K562 (cell line): ENCODE results near the gene KLKB1. TPM values are rescaled to one million over a fixed set of nuclear protein-coding genes. Genes with fewer than 3 reads are reported as not detected.

Experiments
- ATAC-seq: fragments of 200-7000 bp; cut with Tn5 transposase; 3 replicates; pipeline ENCODE4 v1.9.1; 2020; ENCODE audit warnings: moderate library complexity
- BruUV-seq: library from RNA; stranded (reverse); fragments of 400-500 nt; replicated peaks from 2 replicates; lab custom pipeline; 2021; lab: Mats Ljungman, UMichigan
- CTCF ChIA-PET: fragments of 300-600 bp; formaldehyde crosslinking; extraction: SDS; loops from one replicate; lab custom pipeline; 2021; ENCODE audit warnings: low intra/inter-chr PET ratio; lab: Yijun Ruan, JAX
- POLR2A ChIA-PET: fragments of 300-600, 350-650 bp; sonication (Branson Sonifier 250); formaldehyde crosslinking; extraction: SDS; loops from one replicate; lab custom pipeline; 2021; ENCODE audit warnings: antibody characterized with exemption, inconsistent platforms; lab: Yijun Ruan, JAX
- DNase-seq, 4 experiments: peaks; one replicate each; pipeline versions ENCODE4 v3.0.0 to v3.0.0-alpha.2; 2011 to 2018; ENCODE audit warnings: low spot score in 3 of 4, mixed read lengths in 3 of 4; ENCODE audit errors: extremely low read depth in 1 of 4
- FAIRE-seq: peaks from 2 replicates; lab custom pipeline; 2011; peaks lifted over from hg19 to GRCh38; lab: Jason Lieb, UNC
- H2AFZ ChIP-seq: 2 replicates; pipeline ENCODE4 v1.6.0; 2011; ENCODE audit warnings: low read depth, low read length, control low read depth, inconsistent platforms
- H3K27ac ChIP-seq: fragments of 200-600 bp; 3 replicates; pipeline ENCODE4 v1.8.0; 2011; ENCODE audit warnings: low read depth, mild to moderate bottlenecking, control low read depth, inconsistent platforms, low read length, moderate library complexity, mixed read lengths; ENCODE audit errors: extremely low read depth
- H3K27me3 ChIP-seq, 2 experiments: fragments of 300-600 bp in 1 of 2; 2 replicates in 1 of 2; 3 replicates in 1 of 2; pipeline versions ENCODE4 v1.6.0 to v1.8.0; 2011; ENCODE audit warnings: inconsistent platforms in 2 of 2, low read length in 2 of 2, mild to moderate bottlenecking in 1 of 2, mixed read lengths in 1 of 2, moderate library complexity in 1 of 2; ENCODE audit not compliant: control insufficient read depth in 2 of 2, insufficient read depth in 2 of 2
- H3K36me3 ChIP-seq: fragments of 300-600 bp; 3 replicates; pipeline ENCODE4 v1.8.0; 2011; ENCODE audit warnings: mild to moderate bottlenecking, low read length, inconsistent platforms; ENCODE audit not compliant: control insufficient read depth, insufficient read depth
- H3K4me1 ChIP-seq, 2 experiments: fragments of 200-600 bp in 1 of 2; replicated peaks in 1 of 2; 2 replicates in 1 of 2; 3 replicates in 1 of 2; pipeline versions ENCODE4 v1.5.1 to v1.8.0; 2011; ENCODE audit warnings: inconsistent platforms in 2 of 2, low read length in 2 of 2, mild to moderate bottlenecking in 1 of 2, mixed read lengths in 1 of 2, moderate library complexity in 1 of 2; ENCODE audit not compliant: control insufficient read depth in 2 of 2, insufficient read depth in 2 of 2
- H3K4me2 ChIP-seq: 2 replicates; pipeline ENCODE4 v1.6.1; 2011; ENCODE audit warnings: low read length, control low read depth, inconsistent platforms, mixed read lengths; ENCODE audit not compliant: insufficient read depth
- H3K4me3 ChIP-seq: fragments of 200-600 bp; sonication (generic), shearing (Covaris generic); 2 replicates; pipeline ENCODE4 v1.5.1; 2016; ENCODE audit warnings: control low read depth, inconsistent platforms
- H3K79me2 ChIP-seq: fragments of 200-600 bp; 3 replicates; pipeline ENCODE4 v1.8.0; 2011; ENCODE audit warnings: low read length, inconsistent platforms; ENCODE audit not compliant: control insufficient read depth, insufficient read depth
- H3K9ac ChIP-seq, 2 experiments: 2 replicates each; pipeline versions ENCODE4 v1.6.0 to v1.6.1; 2011; ENCODE audit warnings: low read depth in 2 of 2, low read length in 2 of 2, control low read depth in 1 of 2, inconsistent platforms in 1 of 2, mild to moderate bottlenecking in 1 of 2, mixed read lengths in 1 of 2; ENCODE audit not compliant: insufficient read depth in 1 of 2
- H3K9me1 ChIP-seq: one replicate; pipeline ENCODE4 v1.6.0; 2011; ENCODE audit warnings: inconsistent platforms, mild to moderate bottlenecking, low read length, moderate library complexity; ENCODE audit not compliant: control insufficient read depth, insufficient read depth
- H3K9me3 ChIP-seq: replicated peaks from 2 replicates; pipeline ENCODE4 v1.5.1; 2011; ENCODE audit warnings: low read depth, low read length, inconsistent platforms; ENCODE audit not compliant: control insufficient read depth, insufficient read depth
- H4K20me1 ChIP-seq: replicated peaks from 2 replicates; pipeline ENCODE4 v1.6.1; 2011; ENCODE audit warnings: low read length, inconsistent platforms, mixed read lengths; ENCODE audit not compliant: control insufficient read depth, insufficient read depth
- ELF1 ChIP-seq: fragments of 200-800 bp; sonication (Bioruptor generic); IDR thresholded peaks from 2 replicates; pipeline ENCODE4 v1.6.1; 2016; ENCODE audit warnings: missing genetic modification characterization, missing compliant biosample characterization
- MCM5 ChIP-seq: fragments of 450-650 bp; IDR thresholded peaks from 2 replicates; pipeline ENCODE4 v1.6.1; 2016; ENCODE audit warnings: low read depth
- SP1 ChIP-seq: sonication (generic); formaldehyde crosslinking; IDR thresholded peaks from 2 replicates; pipeline ENCODE4 v1.8.1; 2022; ENCODE audit warnings: mild to moderate bottlenecking, missing genetic modification reagents
- SPI1 ChIP-seq: IDR thresholded peaks from 2 replicates; pipeline ENCODE4 v1.6.1; 2011; ENCODE audit warnings: low read depth, low read length, control low read depth, borderline replicate concordance
- ZFP30 ChIP-seq: fragments of 250-450 bp; sonication (Bioruptor Pico); IDR thresholded peaks from 2 replicates; pipeline ENCODE4 v1.8.0; 2022; ENCODE audit warnings: moderate library complexity, mild to moderate bottlenecking, inconsistent platforms, borderline replicate concordance
- WGBS: fragments of 100-300 bp; shearing (Covaris generic); methylation state at CpG from one replicate; pipeline ENCODE4 v1.1.6; 2016; ENCODE audit warnings: low coverage, mixed read lengths; ENCODE audit not compliant: insufficient coverage; ENCODE audit errors: missing lambda C conversion rate; 5-methylcytosine and 5-hydroxymethylcytosine counted together
- in situ Hi-C: fragments of 300-500 bp; cut with MboI; formaldehyde crosslinking; loops from 4 replicates; pipeline ENCODE4 v1.15.0; 2018; ENCODE audit warnings: inconsistent platforms, mixed read lengths
- intact Hi-C: fragments of 100-400 bp; cut with micrococcal nuclease; formaldehyde crosslinking; loops from 2 replicates; pipeline ENCODE4 v1.14.2; 2022
- polyA plus RNA-seq, 8 experiments: library from polyadenylated mRNA; depleted of rRNA in 4 of 8; stranded (reverse) in 5 of 8; unstranded in 3 of 8; fragments of >200 nt; fragmentation: Nextera tagmentation in 2 of 8; fragmentation: Illumina TruSeq in 1 of 8; extraction: Ambion mirVana in 2 of 8; extraction: Trizol in 1 of 8; gene quantifications; 2 replicates each; pipeline versions ENCODE4 v1.2.1 to v1.2.3, GENCODE V29; 2011 to 2014; ENCODE audit warnings: inconsistent platforms in 1 of 8, missing spikeins in 1 of 8
- total RNA-seq, 7 experiments: library from RNA; depleted of rRNA in 6 of 7; stranded (reverse); fragments of >200 nt in 6 of 7; fragmentation: Illumina TruSeq in 2 of 7; extraction: Trizol in 2 of 7; gene quantifications; 2 replicates each; pipeline versions ENCODE4 v1.2.1 to v1.2.3, GENCODE V29; 2011 to 2021; ENCODE audit warnings: low replicate concordance in 1 of 7
- TF ChIP-seq, protein P1 (sequence below), 2 experiments: fragments of 200-800 bp in 1 of 2; sonication (Bioruptor generic) in 1 of 2; sonication (generic) in 1 of 2; formaldehyde crosslinking in 1 of 2; IDR thresholded peaks in 1 of 2; conservative IDR thresholded peaks in 1 of 2; 2 replicates each; pipeline versions ENCODE4 v1.5.0 to v1.6.1; 2016 to 2020; ENCODE audit warnings: missing compliant biosample characterization in 1 of 2, missing genetic modification characterization in 1 of 2, missing genetic modification reagents in 1 of 2

The KLKB1 gene
- total and polyA plus RNA-seq, 9 of the 15 experiments (the other 6 are each of a cell fraction or from before 2014, with no cell fraction given), result 0.27 TPM; not detected in 8

DNA sequence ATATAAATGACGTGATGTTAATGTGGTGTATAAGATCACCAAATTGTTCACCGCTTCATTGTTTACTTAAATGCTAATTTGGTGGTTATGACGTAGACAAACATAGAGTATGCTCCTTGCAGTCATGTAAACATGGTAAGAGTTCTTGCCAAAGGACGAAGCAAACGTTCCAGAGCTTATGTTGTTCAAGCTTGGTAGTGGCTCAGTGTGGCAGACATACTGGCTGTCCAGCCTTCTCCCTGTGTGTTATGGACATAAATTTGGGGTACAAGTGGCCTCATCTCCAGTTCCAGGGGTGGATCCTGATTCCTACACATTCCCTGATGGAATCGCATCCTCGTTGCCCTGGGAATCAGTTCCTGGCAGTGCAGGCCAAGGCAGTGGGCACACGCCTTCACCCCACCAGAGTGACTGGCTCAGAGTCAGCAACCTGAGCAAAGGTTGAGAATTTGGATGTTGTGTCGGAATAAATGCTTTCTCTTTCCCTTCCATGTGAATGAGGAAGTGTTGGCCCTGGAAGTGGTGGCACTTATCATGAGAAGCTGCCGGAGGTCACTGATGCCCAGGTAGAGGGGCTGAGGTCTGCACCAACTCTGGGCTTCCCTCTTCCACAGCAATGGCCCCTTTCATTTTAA lies 64.1 kb downstream of the KLKB1 start:
- Histone ChIP-seq H3K4me2 (no peak overlapping the region), H3K9ac (no peak overlapping the region), H3K9me3 (no peaks in the 10 kb centered on the region), H3K27ac (no peak overlapping the region), H2AFZ (no peak overlapping the region), H4K20me1 (no peaks in the 10 kb centered on the region; the same call in 1 of the 2 replicates), H3K4me1 (no peaks in the 10 kb centered on the region), H3K36me3 (no peaks in the 10 kb centered on the region), H3K4me3 (no peak overlapping the region), H3K79me2 (no peaks in the 10 kb centered on the region), H3K9me1 (no peaks in the 10 kb centered on the region), H3K27me3 (peaks cover 26 to 41% of the 10 kb centered on the region in 2 experiments)
- no peak for TF ChIP-seq MCM5
- peak; percentile 33; the same call in 1 of the 2 replicates for TF ChIP-seq SPI1
- no peak for TF ChIP-seq SP1 (CRISPR knock-in tag)
- no peak for TF ChIP-seq ELF1 (tag)
- no peak for TF ChIP-seq ZFP30 (CRISPR knock-in tag)
- TF ChIP-seq, protein P1, sequence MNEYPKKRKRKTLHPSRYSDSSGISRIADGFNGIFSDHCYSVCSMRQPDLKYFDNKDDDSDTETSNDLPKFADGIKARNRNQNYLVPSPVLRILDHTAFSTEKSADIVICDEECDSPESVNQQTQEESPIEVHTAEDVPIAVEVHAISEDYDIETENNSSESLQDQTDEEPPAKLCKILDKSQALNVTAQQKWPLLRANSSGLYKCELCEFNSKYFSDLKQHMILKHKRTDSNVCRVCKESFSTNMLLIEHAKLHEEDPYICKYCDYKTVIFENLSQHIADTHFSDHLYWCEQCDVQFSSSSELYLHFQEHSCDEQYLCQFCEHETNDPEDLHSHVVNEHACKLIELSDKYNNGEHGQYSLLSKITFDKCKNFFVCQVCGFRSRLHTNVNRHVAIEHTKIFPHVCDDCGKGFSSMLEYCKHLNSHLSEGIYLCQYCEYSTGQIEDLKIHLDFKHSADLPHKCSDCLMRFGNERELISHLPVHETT (CRISPR knock-in tag; conservative IDR thresholded peaks at IDR 0.05 in 1 of 2, IDR thresholded peaks at IDR 0.05 in 1 of 2), result no peak
- in situ Hi-C loops, result loop anchor here (10.0 kb wide), 1 partner anchor 303 kb away; no protein-coding TSS in a partner anchor
- ATAC-seq (no peak), FAIRE-seq (no peak), DNase-seq (no peak)
- CTCF ChIA-PET, result no interaction called here
- BruUV-seq, result no TSS peak
- 0% methylated on average over 9 of the region's 10 CpGs for WGBS
- POLR2A ChIA-PET, result no interaction called here
- intact Hi-C loops, result no loop called here
